H9 (cell line): ENCODE data around the gene BASP1. TPM values are rescaled to one million over a fixed set of nuclear protein-coding genes. Genes with fewer than 3 reads are reported as not detected.

ENCODE experiments used
- DNase-seq: peaks from one replicate; pipeline ENCODE4 v3.0.0-alpha.2; 2017
- H2AFZ ChIP-seq: one replicate; pipeline ENCODE4 v1.6.1; 2013; ENCODE audit warnings: mild to moderate bottlenecking, low read length, control low read depth, moderate library complexity
- H2AK5ac ChIP-seq: 2 replicates; pipeline ENCODE4 v1.6.1; 2013; ENCODE audit warnings: low read length, control low read depth, mixed read lengths; ENCODE audit not compliant: insufficient read length
- H2BK120ac ChIP-seq: one replicate; pipeline ENCODE4 v1.6.1; 2013; ENCODE audit warnings: low read depth, mild to moderate bottlenecking, low read length, control low read depth, inconsistent platforms; ENCODE audit not compliant: poor library complexity, severe bottlenecking
- H2BK12ac ChIP-seq: 2 replicates; pipeline ENCODE4 v1.6.1; 2013; ENCODE audit warnings: low read length, control low read depth, mixed read lengths, low read depth; ENCODE audit not compliant: insufficient read length
- H2BK15ac ChIP-seq: 2 replicates; pipeline ENCODE4 v1.6.1; 2013; ENCODE audit warnings: low read depth, low read length, control low read depth
- H2BK20ac ChIP-seq: one replicate; pipeline ENCODE4 v1.6.1; 2013; ENCODE audit warnings: low read depth, mild to moderate bottlenecking, low read length, control low read depth, inconsistent platforms; ENCODE audit not compliant: poor library complexity, severe bottlenecking
- H2BK5ac ChIP-seq: 2 replicates; pipeline ENCODE4 v1.6.1; 2013; ENCODE audit warnings: low read length, control low read depth, mixed read lengths; ENCODE audit not compliant: insufficient read length
- H3K14ac ChIP-seq: 2 replicates; pipeline ENCODE4 v1.6.1; 2013; ENCODE audit warnings: low read length, control low read depth; ENCODE audit not compliant: insufficient read depth
- H3K18ac ChIP-seq: 2 replicates; pipeline ENCODE4 v1.6.1; 2013; ENCODE audit warnings: low read depth, mild to moderate bottlenecking, mixed read lengths, low read length, control low read depth; ENCODE audit not compliant: insufficient read length
- H3K23ac ChIP-seq: 2 replicates; pipeline ENCODE4 v1.6.1; 2013; ENCODE audit warnings: low read length, control low read depth, mixed read lengths, low read depth; ENCODE audit not compliant: insufficient read length
- H3K23me2 ChIP-seq: 2 replicates; pipeline ENCODE4 v1.6.1; 2013; ENCODE audit warnings: low read depth, mild to moderate bottlenecking, mixed read lengths, low read length, control low read depth; ENCODE audit not compliant: insufficient read length, poor library complexity, severe bottlenecking
- H3K27ac ChIP-seq: 2 replicates; pipeline ENCODE4 v1.5.1; 2013; ENCODE audit warnings: low read length, control low read depth, mixed read lengths, low read depth; ENCODE audit not compliant: insufficient read length
- H3K27me3 ChIP-seq: 2 replicates; pipeline ENCODE4 v1.6.1; 2013; ENCODE audit warnings: low read length, control low read depth, inconsistent platforms; ENCODE audit not compliant: insufficient read depth
- H3K4ac ChIP-seq: 2 replicates; pipeline ENCODE4 v1.6.1; 2013; ENCODE audit warnings: low read depth, mild to moderate bottlenecking, control low read depth, inconsistent platforms, low read length, moderate library complexity
- H3K4me1 ChIP-seq: 2 replicates; pipeline ENCODE4 v1.6.1; 2013; ENCODE audit warnings: low read length, control low read depth, inconsistent platforms; ENCODE audit not compliant: insufficient read depth
- H3K4me2 ChIP-seq: 2 replicates; pipeline ENCODE4 v1.6.1; 2013; ENCODE audit warnings: low read length, control low read depth, mixed read lengths; ENCODE audit not compliant: insufficient read length, insufficient read depth
- H3K56ac ChIP-seq: 2 replicates; pipeline ENCODE4 v1.6.1; 2013; ENCODE audit warnings: low read depth, mild to moderate bottlenecking, mixed read lengths, low read length, control low read depth; ENCODE audit not compliant: insufficient read length
- H3K79me1 ChIP-seq: 2 replicates; pipeline ENCODE4 v1.6.1; 2013; ENCODE audit warnings: low read depth, mild to moderate bottlenecking, moderate library complexity, low read length, control low read depth, inconsistent platforms; ENCODE audit not compliant: insufficient read depth, poor library complexity, severe bottlenecking
- H3K79me2 ChIP-seq: 2 replicates; pipeline ENCODE4 v1.6.1; 2013; ENCODE audit warnings: low read length, control low read depth, inconsistent platforms; ENCODE audit not compliant: insufficient read depth
- H3K9ac ChIP-seq: 2 replicates; pipeline ENCODE4 v1.6.1; 2013; ENCODE audit warnings: low read length, control low read depth, mixed read lengths; ENCODE audit not compliant: insufficient read length; ENCODE audit errors: extremely low read depth
- H3K9me3 ChIP-seq: one replicate; pipeline ENCODE4 v1.6.1; 2013; ENCODE audit warnings: low read depth, low read length, inconsistent platforms; ENCODE audit not compliant: control insufficient read depth
- H3T11ph ChIP-seq: one replicate; pipeline ENCODE4 v1.6.1; 2013; ENCODE audit warnings: mild to moderate bottlenecking, low read length, control low read depth, inconsistent platforms
- H4K20me1 ChIP-seq: one replicate; pipeline ENCODE4 v1.6.1; 2013; ENCODE audit not compliant: control insufficient read depth, insufficient read length, insufficient read depth
- H4K5ac ChIP-seq: 2 replicates; pipeline ENCODE4 v1.6.1; 2013; ENCODE audit warnings: low read depth, mild to moderate bottlenecking, mixed read lengths, low read length, control low read depth; ENCODE audit not compliant: insufficient read length
- H4K8ac ChIP-seq: replicated peaks from 2 replicates; pipeline ENCODE4 v1.6.1; 2013; ENCODE audit warnings: low read length, control low read depth, mixed read lengths, low read depth; ENCODE audit not compliant: insufficient read length
- H4K91ac ChIP-seq: 2 replicates; pipeline ENCODE4 v1.6.1; 2013; ENCODE audit warnings: low read depth, mild to moderate bottlenecking, moderate library complexity, mixed read lengths, low read length, control low read depth; ENCODE audit not compliant: insufficient read length
- H3K27ac Mint-ChIP-seq, 3 experiments: 2 replicates in 2 of 3; 3 replicates in 1 of 3; pipeline ENCODE4 v1.8.0; 2020 to 2021; ENCODE audit warnings: mixed read lengths in 3 of 3, mild to moderate bottlenecking in 1 of 3, moderate library complexity in 1 of 3
- H3K27me3 Mint-ChIP-seq: 2 replicates; pipeline ENCODE4 v1.8.0; 2021; ENCODE audit warnings: low read depth, mild to moderate bottlenecking, moderate library complexity, mixed read lengths
- H3K36me3 Mint-ChIP-seq, 3 experiments: 2 replicates in 2 of 3; 3 replicates in 1 of 3; pipeline ENCODE4 v1.8.0; 2020 to 2021; ENCODE audit warnings: low read depth in 3 of 3, mixed read lengths in 3 of 3; ENCODE audit not compliant: insufficient read depth in 1 of 3
- H3K4me1 Mint-ChIP-seq, 2 experiments: 2 replicates each; pipeline ENCODE4 v1.8.0; 2020; ENCODE audit warnings: mixed read lengths in 2 of 2
- H3K4me3 Mint-ChIP-seq, 2 experiments: 2 replicates in 1 of 2; 3 replicates in 1 of 2; pipeline ENCODE4 v1.8.0; 2020 to 2021; ENCODE audit warnings: mild to moderate bottlenecking in 2 of 2, mixed read lengths in 2 of 2, moderate library complexity in 1 of 2
- H3K9me3 Mint-ChIP-seq, 2 experiments: 2 replicates in 1 of 2; 3 replicates in 1 of 2; pipeline ENCODE4 v1.8.0; 2020; ENCODE audit warnings: mild to moderate bottlenecking in 2 of 2, mixed read lengths in 2 of 2, moderate library complexity in 1 of 2
- CTCF ChIP-seq: fragments of 200-600 bp; sonication (generic); conservative IDR thresholded peaks from 3 replicates; pipeline ENCODE4 v1.8.0; 2021; ENCODE audit warnings: antibody characterized with exemption, mild to moderate bottlenecking
- WGBS: extraction: QIAGEN DNeasy Blood & Tissue Kit; methylation state at CpG from one replicate; pipeline ENCODE4 v1.1.7; 2013; ENCODE audit warnings: missing lambda C conversion rate, low lambda C conversion rate, mixed read lengths; ENCODE audit not compliant: insufficient read length; ENCODE audit errors: extremely low coverage; 5-methylcytosine and 5-hydroxymethylcytosine counted together
- total RNA-seq: library from RNA; stranded (reverse); gene quantifications from 2 replicates; pipeline ENCODE4 v1.2.1, GENCODE V29; 2021

Gene BASP1
- total RNA-seq, 1 experiment from 2014 or later, result 180 TPM

- no CpG with 5 or more reads among the region's 5 CpGs for WGBS
These were observed 42.5 kb upstream of the BASP1 start for GRCh38 chr5:17174965-17175364.

More at GRCh38 chr5:17174965-17175364, 42.5 kb upstream of the BASP1 start:
- H3K9me3 Mint-ChIP-seq, result no peaks in the 10 kb centered on the region; a peak in 1 of 5 replicates
- Histone ChIP-seq H3K27ac (no peak overlapping the region), H2BK120ac (no peak overlapping the region), H3K23ac (no peak overlapping the region), H4K5ac (no peak overlapping the region), H3K9ac (no peak overlapping the region), H2BK20ac (no peak overlapping the region), H3T11ph (no peak overlapping the region), H3K14ac (no peak overlapping the region), H3K4ac (no peak overlapping the region), H3K9me3 (no peaks in the 10 kb centered on the region), H2BK5ac (no peak overlapping the region), H2AFZ (no peak overlapping the region), H4K20me1 (no peaks in the 10 kb centered on the region), H3K4me2 (no peak overlapping the region), H4K8ac (no peak overlapping the region), H2AK5ac (no peak overlapping the region), H2BK15ac (no peak overlapping the region), H3K4me1 (no peaks in the 10 kb centered on the region), H3K79me2 (no peaks in the 10 kb centered on the region), H3K23me2 (no peaks in the 10 kb centered on the region), H4K91ac (no peak overlapping the region), H3K18ac (no peak overlapping the region), H2BK12ac (no peak overlapping the region), H3K56ac (no peak overlapping the region), H3K79me1 (no peaks in the 10 kb centered on the region), H3K27me3 (no peaks in the 10 kb centered on the region)
- H3K27ac Mint-ChIP-seq, result no peak overlapping the region
- no peaks in the 10 kb centered on the region; a peak in 1 of 7 replicates for H3K36me3 Mint-ChIP-seq
- H3K4me1 Mint-ChIP-seq, result peaks cover 5 to 8% of the 10 kb centered on the region in 2 experiments; a peak in 2 of 4 replicates
- no peak overlapping the region for H3K4me3 Mint-ChIP-seq
- no peak for TF ChIP-seq CTCF
- no peaks in the 10 kb centered on the region; the same call in 1 of the 2 replicates for H3K27me3 Mint-ChIP-seq
- no peak for DNase-seq
